ENCODE results near the gene DNAAF8. TPM values are rescaled to one million over a fixed set of nuclear protein-coding genes. Genes with fewer than 3 reads are reported as not detected.

DNAAF8 gene
- total RNA-seq, 1 experiment from 2014 or later, result 0.39 TPM

- Histone ChIP-seq H3K18ac (ENCODE audit: insufficient read length, low read depth, low read length) (no peak overlapping the region), H3K56ac (ENCODE audit: insufficient read length, low read depth, low read length) (no peak overlapping the region), H3K79me1 (ENCODE audit: insufficient read depth, low read depth, low read length, poor library complexity, severe bottlenecking) (no peaks in the 10 kb centered on the region), H2AK5ac (ENCODE audit: insufficient read length, low read length) (no peak overlapping the region), H2BK20ac (ENCODE audit: low read depth, low read length, poor library complexity, severe bottlenecking) (no peak overlapping the region), H3K4me1 (ENCODE audit: insufficient read depth, low read length) (no peaks in the 10 kb centered on the region), H3K4me2 (ENCODE audit: insufficient read depth, insufficient read length, low read length) (peak overlapping the region; percentile 58), H3T11ph (ENCODE audit: low read length) (no peak overlapping the region), H3K27me3 (ENCODE audit: insufficient read depth, low read length) (no peaks in the 10 kb centered on the region), H4K8ac (replicated peaks; ENCODE audit: insufficient read length, low read depth, low read length) (no peak overlapping the region), H4K5ac (ENCODE audit: insufficient read length, low read depth, low read length) (no peak overlapping the region), H3K79me2 (ENCODE audit: insufficient read depth, low read length) (no peaks in the 10 kb centered on the region), H2BK12ac (ENCODE audit: insufficient read length, low read depth, low read length) (no peak overlapping the region), H2BK15ac (ENCODE audit: low read depth, low read length) (no peak overlapping the region), H2AFZ (ENCODE audit: low read length) (no peak overlapping the region), H3K14ac (ENCODE audit: insufficient read depth, low read length) (no peak overlapping the region; the same call in 1 of the 2 replicates), H3K27ac (ENCODE audit: insufficient read length, low read depth, low read length) (no peak overlapping the region), H3K4ac (ENCODE audit: low read depth, low read length) (no peak overlapping the region), H3K23ac (ENCODE audit: insufficient read length, low read depth, low read length) (no peak overlapping the region), H2BK5ac (ENCODE audit: insufficient read length, low read length) (no peak overlapping the region), H4K20me1 (ENCODE audit: control insufficient read depth, insufficient read depth, insufficient read length) (no peaks in the 10 kb centered on the region), H3K9ac (ENCODE audit: extremely low read depth, insufficient read length, low read length) (no peak overlapping the region), H4K91ac (ENCODE audit: insufficient read length, low read depth, low read length) (no peak overlapping the region), H2BK120ac (ENCODE audit: low read depth, low read length, poor library complexity, severe bottlenecking) (no peak overlapping the region), H3K9me3 (ENCODE audit: control insufficient read depth, low read depth, low read length) (no peaks in the 10 kb centered on the region), H3K23me2 (ENCODE audit: insufficient read length, low read depth, low read length, poor library complexity, severe bottlenecking) (peaks cover 3% of the 10 kb centered on the region)
- TF ChIP-seq CTCF (conservative IDR thresholded peaks at IDR 0.05), result no peak
- no peaks in the 10 kb centered on the region for H3K9me3 Mint-ChIP-seq
- peaks cover 14 to 39% (median 36%) of the 10 kb centered on the region in 3 experiments; a peak in 6 of 7 replicates for H3K36me3 Mint-ChIP-seq (ENCODE audit: insufficient read depth in 1 of 3, low read depth in 3 of 3)
- peaks cover 2% of the 10 kb centered on the region; the same call in 1 of the 2 replicates for H3K27me3 Mint-ChIP-seq (ENCODE audit: low read depth)
- WGBS (ENCODE audit: extremely low coverage, insufficient read length, low lambda C conversion rate), result no CpG with 5 or more reads among the region's 26 CpGs
- peak overlapping the region; percentile 77 to 86 for H3K4me3 Mint-ChIP-seq
- no peak for DNase-seq
- peak overlapping the region in 2 of 3 experiments; percentile 68 to 75; a peak in 1 of 7 replicates for H3K27ac Mint-ChIP-seq
- H3K4me1 Mint-ChIP-seq, result peaks cover 2 to 3% of the 10 kb centered on the region in 2 experiments; a peak in 2 of 4 replicates
These were observed 39.5 kb upstream of the DNAAF8 start for GRCh38 chr16:4694642-4695451.
